ENCODE data around the gene ATP9A.

- TF ChIP-seq CTCF (IDR thresholded peaks at IDR 0.05) (no peak), POLR2A (IDR thresholded peaks at IDR 0.05) (no peak)
Observed at GRCh38 chr20:51791626-51792025, 23.4 kb upstream of the ATP9A start.

Data from testis (tissue), 2 donors.